ENCODE measurements around the gene BICD2. TPM values are rescaled to one million over a fixed set of nuclear protein-coding genes. Genes with fewer than 3 reads are reported as not detected.

BICD2 gene
- total and polyA plus RNA-seq, 2 donors (not counting 1 experiment from before 2014, with no cell fraction given), result 33.2 to 49.5 TPM

GRCh38 chr9:92719028-92719647, 45.5 kb downstream of the BICD2 start:
- H3K4me1 Mint-ChIP-seq, result peaks cover 61% of the 10 kb centered on the region
- H3K27ac Mint-ChIP-seq, result no peak overlapping the region

More at GRCh38 chr9:92719028-92719647, 45.5 kb downstream of the BICD2 start:
- peaks cover 62% of the 10 kb centered on the region for H3K79me2 ChIP-seq (ENCODE audit: control insufficient read depth, insufficient read depth, low read length)
- H3K4me1 ChIP-seq (ENCODE audit: control insufficient read depth in 2 of 2, insufficient read depth in 2 of 2, low read length in 2 of 2), result peaks cover 27 to 70% of the 10 kb centered on the region in 2 donors
- H2AFZ ChIP-seq (ENCODE audit: insufficient read depth, low read depth, low read length, poor library complexity, severe bottlenecking), result no peak overlapping the region
- 97% methylated on average over 32 of the region's 34 CpGs for WGBS (ENCODE audit: insufficient coverage)
- H4K20me1 ChIP-seq (ENCODE audit: control insufficient read depth, insufficient read depth, low read length, poor library complexity, severe bottlenecking), result peaks cover 42% of the 10 kb centered on the region
- POLR2A ChIA-PET, result interaction anchor here (0.6 kb wide), 1 partner anchor 326 kb away, joined by 3 read pairs; no protein-coding TSS in a partner anchor
- ATAC-seq (ENCODE audit: low read depth) (no peak), DNase-seq (no peak)
- TF ChIP-seq EZH2 (IDR thresholded peaks at IDR 0.05; ENCODE audit: borderline replicate concordance, insufficient read depth, low read depth, low read length, poor library complexity, severe bottlenecking), result no peak
- no peak for TF ChIP-seq CTCF (IDR thresholded peaks at IDR 0.05)
- H3K36me3 ChIP-seq (replicated peaks in 1 of 2; ENCODE audit: control extremely low read depth in 1 of 2, control insufficient read depth in 1 of 2, extremely low read depth in 1 of 2, insufficient read depth in 2 of 2, low read length in 1 of 2), result peaks cover 3 to 86% of the 10 kb centered on the region in 2 experiments
- H3K27me3 ChIP-seq (replicated peaks in 1 of 4; ENCODE audit: control extremely low read depth in 1 of 4, control insufficient read depth in 3 of 4, insufficient read depth in 4 of 4, low read length in 3 of 4), result no peaks in the 10 kb centered on the region
- peak overlapping the region in 1 of 2 donors; percentile 65 for H3K27ac ChIP-seq (ENCODE audit: low read length in 2 of 2)
- H3K9me3 ChIP-seq (ENCODE audit: control extremely low read depth in 1 of 3, control insufficient read depth in 2 of 3, insufficient read depth in 1 of 3, low read length in 2 of 3), result no peaks in the 10 kb centered on the region
- intact Hi-C loops (cut with micrococcal nuclease), result no loop called here
- H3K9ac ChIP-seq (ENCODE audit: low read length), result no peak overlapping the region
- H3K4me2 ChIP-seq (replicated peaks; ENCODE audit: low read depth, low read length, poor library complexity, severe bottlenecking), result no peak overlapping the region
- H3K4me3 ChIP-seq (ENCODE audit: control extremely low read depth in 1 of 5, extremely low read depth in 1 of 5, insufficient read depth in 1 of 5, low read depth in 2 of 5, low read length in 4 of 5), result no peak overlapping the region
- CTCF ChIA-PET, result interaction anchor here (0.7 to 10.2 kb wide), 4 partner anchors 10 to 89 kb away, joined by 3 to 203 read pairs (median 60); no protein-coding TSS in a partner anchor
- Mint-ChIP-seq H3K4me3 (no peak overlapping the region), H3K27me3 (no peaks in the 10 kb centered on the region), H3K9me3 (ENCODE audit: insufficient read depth) (no peaks in the 10 kb centered on the region)
